H9 (cell line): ENCODE data around the gene GPD1L. TPM values are rescaled to one million over a fixed set of nuclear protein-coding genes. Genes with fewer than 3 reads are reported as not detected.

Experiments
- DNase-seq: peaks from one replicate; pipeline ENCODE4 v3.0.0-alpha.2; 2017
- H2AFZ ChIP-seq: one replicate; pipeline ENCODE4 v1.6.1; 2013; ENCODE audit warnings: mild to moderate bottlenecking, low read length, control low read depth, moderate library complexity
- H2AK5ac ChIP-seq: 2 replicates; pipeline ENCODE4 v1.6.1; 2013; ENCODE audit warnings: low read length, control low read depth, mixed read lengths; ENCODE audit not compliant: insufficient read length
- H2BK120ac ChIP-seq: one replicate; pipeline ENCODE4 v1.6.1; 2013; ENCODE audit warnings: low read depth, mild to moderate bottlenecking, low read length, control low read depth, inconsistent platforms; ENCODE audit not compliant: poor library complexity, severe bottlenecking
- H2BK12ac ChIP-seq: 2 replicates; pipeline ENCODE4 v1.6.1; 2013; ENCODE audit warnings: low read length, control low read depth, mixed read lengths, low read depth; ENCODE audit not compliant: insufficient read length
- H2BK15ac ChIP-seq: 2 replicates; pipeline ENCODE4 v1.6.1; 2013; ENCODE audit warnings: low read depth, low read length, control low read depth
- H2BK20ac ChIP-seq: one replicate; pipeline ENCODE4 v1.6.1; 2013; ENCODE audit warnings: low read depth, mild to moderate bottlenecking, low read length, control low read depth, inconsistent platforms; ENCODE audit not compliant: poor library complexity, severe bottlenecking
- H2BK5ac ChIP-seq: 2 replicates; pipeline ENCODE4 v1.6.1; 2013; ENCODE audit warnings: low read length, control low read depth, mixed read lengths; ENCODE audit not compliant: insufficient read length
- H3K14ac ChIP-seq: 2 replicates; pipeline ENCODE4 v1.6.1; 2013; ENCODE audit warnings: low read length, control low read depth; ENCODE audit not compliant: insufficient read depth
- H3K18ac ChIP-seq: 2 replicates; pipeline ENCODE4 v1.6.1; 2013; ENCODE audit warnings: low read depth, mild to moderate bottlenecking, mixed read lengths, low read length, control low read depth; ENCODE audit not compliant: insufficient read length
- H3K23ac ChIP-seq: 2 replicates; pipeline ENCODE4 v1.6.1; 2013; ENCODE audit warnings: low read length, control low read depth, mixed read lengths, low read depth; ENCODE audit not compliant: insufficient read length
- H3K23me2 ChIP-seq: 2 replicates; pipeline ENCODE4 v1.6.1; 2013; ENCODE audit warnings: low read depth, mild to moderate bottlenecking, mixed read lengths, low read length, control low read depth; ENCODE audit not compliant: insufficient read length, poor library complexity, severe bottlenecking
- H3K27ac ChIP-seq: 2 replicates; pipeline ENCODE4 v1.5.1; 2013; ENCODE audit warnings: low read length, control low read depth, mixed read lengths, low read depth; ENCODE audit not compliant: insufficient read length
- H3K27me3 ChIP-seq: 2 replicates; pipeline ENCODE4 v1.6.1; 2013; ENCODE audit warnings: low read length, control low read depth, inconsistent platforms; ENCODE audit not compliant: insufficient read depth
- H3K4ac ChIP-seq: 2 replicates; pipeline ENCODE4 v1.6.1; 2013; ENCODE audit warnings: low read depth, mild to moderate bottlenecking, control low read depth, inconsistent platforms, low read length, moderate library complexity
- H3K4me1 ChIP-seq: 2 replicates; pipeline ENCODE4 v1.6.1; 2013; ENCODE audit warnings: low read length, control low read depth, inconsistent platforms; ENCODE audit not compliant: insufficient read depth
- H3K4me2 ChIP-seq: 2 replicates; pipeline ENCODE4 v1.6.1; 2013; ENCODE audit warnings: low read length, control low read depth, mixed read lengths; ENCODE audit not compliant: insufficient read length, insufficient read depth
- H3K56ac ChIP-seq: 2 replicates; pipeline ENCODE4 v1.6.1; 2013; ENCODE audit warnings: low read depth, mild to moderate bottlenecking, mixed read lengths, low read length, control low read depth; ENCODE audit not compliant: insufficient read length
- H3K79me1 ChIP-seq: 2 replicates; pipeline ENCODE4 v1.6.1; 2013; ENCODE audit warnings: low read depth, mild to moderate bottlenecking, moderate library complexity, low read length, control low read depth, inconsistent platforms; ENCODE audit not compliant: insufficient read depth, poor library complexity, severe bottlenecking
- H3K79me2 ChIP-seq: 2 replicates; pipeline ENCODE4 v1.6.1; 2013; ENCODE audit warnings: low read length, control low read depth, inconsistent platforms; ENCODE audit not compliant: insufficient read depth
- H3K9ac ChIP-seq: 2 replicates; pipeline ENCODE4 v1.6.1; 2013; ENCODE audit warnings: low read length, control low read depth, mixed read lengths; ENCODE audit not compliant: insufficient read length; ENCODE audit errors: extremely low read depth
- H3K9me3 ChIP-seq: one replicate; pipeline ENCODE4 v1.6.1; 2013; ENCODE audit warnings: low read depth, low read length, inconsistent platforms; ENCODE audit not compliant: control insufficient read depth
- H3T11ph ChIP-seq: one replicate; pipeline ENCODE4 v1.6.1; 2013; ENCODE audit warnings: mild to moderate bottlenecking, low read length, control low read depth, inconsistent platforms
- H4K20me1 ChIP-seq: one replicate; pipeline ENCODE4 v1.6.1; 2013; ENCODE audit not compliant: control insufficient read depth, insufficient read length, insufficient read depth
- H4K5ac ChIP-seq: 2 replicates; pipeline ENCODE4 v1.6.1; 2013; ENCODE audit warnings: low read depth, mild to moderate bottlenecking, mixed read lengths, low read length, control low read depth; ENCODE audit not compliant: insufficient read length
- H4K8ac ChIP-seq: replicated peaks from 2 replicates; pipeline ENCODE4 v1.6.1; 2013; ENCODE audit warnings: low read length, control low read depth, mixed read lengths, low read depth; ENCODE audit not compliant: insufficient read length
- H4K91ac ChIP-seq: 2 replicates; pipeline ENCODE4 v1.6.1; 2013; ENCODE audit warnings: low read depth, mild to moderate bottlenecking, moderate library complexity, mixed read lengths, low read length, control low read depth; ENCODE audit not compliant: insufficient read length
- H3K27ac Mint-ChIP-seq, 3 experiments: 2 replicates in 2 of 3; 3 replicates in 1 of 3; pipeline ENCODE4 v1.8.0; 2020 to 2021; ENCODE audit warnings: mixed read lengths in 3 of 3, mild to moderate bottlenecking in 1 of 3, moderate library complexity in 1 of 3
- H3K27me3 Mint-ChIP-seq: 2 replicates; pipeline ENCODE4 v1.8.0; 2021; ENCODE audit warnings: low read depth, mild to moderate bottlenecking, moderate library complexity, mixed read lengths
- H3K36me3 Mint-ChIP-seq, 3 experiments: 2 replicates in 2 of 3; 3 replicates in 1 of 3; pipeline ENCODE4 v1.8.0; 2020 to 2021; ENCODE audit warnings: low read depth in 3 of 3, mixed read lengths in 3 of 3; ENCODE audit not compliant: insufficient read depth in 1 of 3
- H3K4me1 Mint-ChIP-seq, 2 experiments: 2 replicates each; pipeline ENCODE4 v1.8.0; 2020; ENCODE audit warnings: mixed read lengths in 2 of 2
- H3K4me3 Mint-ChIP-seq, 2 experiments: 2 replicates in 1 of 2; 3 replicates in 1 of 2; pipeline ENCODE4 v1.8.0; 2020 to 2021; ENCODE audit warnings: mild to moderate bottlenecking in 2 of 2, mixed read lengths in 2 of 2, moderate library complexity in 1 of 2
- H3K9me3 Mint-ChIP-seq, 2 experiments: 2 replicates in 1 of 2; 3 replicates in 1 of 2; pipeline ENCODE4 v1.8.0; 2020; ENCODE audit warnings: mild to moderate bottlenecking in 2 of 2, mixed read lengths in 2 of 2, moderate library complexity in 1 of 2
- WGBS: extraction: QIAGEN DNeasy Blood & Tissue Kit; methylation state at CpG from one replicate; pipeline ENCODE4 v1.1.7; 2013; ENCODE audit warnings: missing lambda C conversion rate, low lambda C conversion rate, mixed read lengths; ENCODE audit not compliant: insufficient read length; ENCODE audit errors: extremely low coverage; 5-methylcytosine and 5-hydroxymethylcytosine counted together
- total RNA-seq: library from RNA; stranded (reverse); gene quantifications from 2 replicates; pipeline ENCODE4 v1.2.1, GENCODE V29; 2021
- TF ChIP-seq, protein P1 (sequence below): fragments of 200-600 bp; sonication (generic); conservative IDR thresholded peaks from 3 replicates; pipeline ENCODE4 v1.8.0; 2021; ENCODE audit warnings: antibody characterized with exemption, mild to moderate bottlenecking

Gene GPD1L
- total RNA-seq, 1 experiment from 2014 or later = 3.7 TPM

DNA sequence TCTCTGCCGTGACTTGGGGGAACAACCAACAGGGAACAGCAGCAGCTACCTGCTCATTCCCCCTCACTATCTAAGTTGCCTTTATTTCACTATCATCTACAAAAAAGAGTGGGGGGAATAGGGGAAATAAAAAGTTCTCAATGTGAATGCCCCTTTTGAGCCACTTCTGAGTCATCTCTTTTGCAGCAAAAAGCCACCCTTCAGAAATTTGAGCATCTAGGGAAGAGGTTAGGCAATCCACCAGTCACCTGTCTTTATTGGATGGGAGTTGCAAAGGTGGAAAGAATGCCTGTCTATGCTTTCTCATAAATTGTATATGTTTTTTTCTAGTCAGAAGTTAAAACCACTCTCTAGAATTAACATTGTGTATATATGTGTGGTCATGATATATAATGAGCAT lies 41.1 kb downstream of the GPD1L start:
- Histone ChIP-seq H3K79me2 (no peaks in the 10 kb centered on the region), H3K9ac (no peak overlapping the region), H3K14ac (no peak overlapping the region), H3K18ac (no peak overlapping the region), H3K4me2 (no peak overlapping the region), H4K91ac (no peak overlapping the region), H2BK5ac (no peak overlapping the region), H3K79me1 (no peaks in the 10 kb centered on the region), H2BK15ac (no peak overlapping the region), H3K27ac (no peak overlapping the region), H3T11ph (no peak overlapping the region), H2BK20ac (no peak overlapping the region), H2AK5ac (no peak overlapping the region), H3K23me2 (no peaks in the 10 kb centered on the region), H3K4me1 (peaks cover 10% of the 10 kb centered on the region; the same call in 1 of the 2 replicates), H4K8ac (no peak overlapping the region), H3K23ac (no peak overlapping the region), H4K5ac (no peak overlapping the region), H3K4ac (no peak overlapping the region), H4K20me1 (no peaks in the 10 kb centered on the region), H2AFZ (no peak overlapping the region), H3K27me3 (no peaks in the 10 kb centered on the region), H3K9me3 (no peaks in the 10 kb centered on the region), H2BK120ac (no peak overlapping the region), H3K56ac (no peak overlapping the region), H2BK12ac (no peak overlapping the region)
- no peaks in the 10 kb centered on the region; a peak in 1 of 5 replicates for H3K9me3 Mint-ChIP-seq
- no CpG with 5 or more reads among the region's 1 CpG for WGBS
- peaks cover 19 to 23% of the 10 kb centered on the region in 2 experiments for H3K4me1 Mint-ChIP-seq
- no peak overlapping the region for H3K4me3 Mint-ChIP-seq
- TF ChIP-seq, protein P1, sequence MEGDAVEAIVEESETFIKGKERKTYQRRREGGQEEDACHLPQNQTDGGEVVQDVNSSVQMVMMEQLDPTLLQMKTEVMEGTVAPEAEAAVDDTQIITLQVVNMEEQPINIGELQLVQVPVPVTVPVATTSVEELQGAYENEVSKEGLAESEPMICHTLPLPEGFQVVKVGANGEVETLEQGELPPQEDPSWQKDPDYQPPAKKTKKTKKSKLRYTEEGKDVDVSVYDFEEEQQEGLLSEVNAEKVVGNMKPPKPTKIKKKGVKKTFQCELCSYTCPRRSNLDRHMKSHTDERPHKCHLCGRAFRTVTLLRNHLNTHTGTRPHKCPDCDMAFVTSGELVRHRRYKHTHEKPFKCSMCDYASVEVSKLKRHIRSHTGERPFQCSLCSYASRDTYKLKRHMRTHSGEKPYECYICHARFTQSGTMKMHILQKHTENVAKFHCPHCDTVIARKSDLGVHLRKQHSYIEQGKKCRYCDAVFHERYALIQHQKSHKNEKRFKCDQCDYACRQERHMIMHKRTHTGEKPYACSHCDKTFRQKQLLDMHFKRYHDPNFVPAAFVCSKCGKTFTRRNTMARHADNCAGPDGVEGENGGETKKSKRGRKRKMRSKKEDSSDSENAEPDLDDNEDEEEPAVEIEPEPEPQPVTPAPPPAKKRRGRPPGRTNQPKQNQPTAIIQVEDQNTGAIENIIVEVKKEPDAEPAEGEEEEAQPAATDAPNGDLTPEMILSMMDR = no peak
- peak overlapping the region in 1 of 3 experiments; percentile 78; a peak in 2 of 7 replicates for H3K27ac Mint-ChIP-seq
- H3K36me3 Mint-ChIP-seq = peaks cover 0 to 4% (median 0%) of the 10 kb centered on the region in 3 experiments; a peak in 1 of 7 replicates
- H3K27me3 Mint-ChIP-seq = no peaks in the 10 kb centered on the region
- no peak for DNase-seq
